GM21825 (cell line): ENCODE data around the gene CNPPD1.
A peak's percentile ranks its signal among the peaks of the same experiment; 100 is the strongest.

Experiments used
- ATAC-seq: cut with Tn5 transposase; IDR thresholded peaks from one replicate; pipeline ENCODE4 v1.9.1; 2021; ENCODE audit warnings: mild to moderate bottlenecking, moderate library complexity; ENCODE audit not compliant: unreplicated experiment

CNPPD1 gene

GRCh38 chr2:219163156-219163555, 13.6 kb downstream of the CNPPD1 start:
- ATAC-seq, result no peak

GRCh38 chr2:219161097-219161496, 15.6 kb downstream of the CNPPD1 start:
- ATAC-seq, result no peak

GRCh38 chr2:219160186-219161017, 16.3 kb downstream of the CNPPD1 start, which contains the start of gene NHEJ1:
Gene NHEJ1, minus strand, starts transcription at chr2:219160815. Its CDS starts 2,453 bp downstream, at chr2:219158362.
- peak; percentile 84 for ATAC-seq

GRCh38 chr2:219159771-219160185, 16.9 kb downstream of the CNPPD1 start:
- ATAC-seq, result no peak

- no peak for ATAC-seq
Observed at GRCh38 chr2:219158586-219158985, 18.1 kb downstream of the CNPPD1 start.

- ATAC-seq, result no peak
Observed at GRCh38 chr2:219158025-219158424, 18.7 kb downstream of the CNPPD1 start.

- ATAC-seq, result no peak
Observed at GRCh38 chr2:219157396-219157795, 19.3 kb downstream of the CNPPD1 start.

GRCh38 chr2:219155054-219155644, 21.6 kb downstream of the CNPPD1 start:
- no peak for ATAC-seq

- ATAC-seq, result no peak
Observed at GRCh38 chr2:219149667-219150066, 27.1 kb downstream of the CNPPD1 start.

GRCh38 chr2:219142329-219142728, 34.4 kb downstream of the CNPPD1 start:
- no peak for ATAC-seq

- no peak for ATAC-seq
Observed at GRCh38 chr2:219140722-219141121, 36.0 kb downstream of the CNPPD1 start.

GRCh38 chr2:219133976-219134375, 42.7 kb downstream of the CNPPD1 start:
- no peak for ATAC-seq

GRCh38 chr2:219131744-219132143, 45.0 kb downstream of the CNPPD1 start:
- no peak for ATAC-seq

- ATAC-seq, result no peak
Observed at GRCh38 chr2:219131327-219131726, 45.4 kb downstream of the CNPPD1 start.

GRCh38 chr2:219129589-219129988, 47.1 kb downstream of the CNPPD1 start:
- no peak for ATAC-seq

- no peak for ATAC-seq
Observed at GRCh38 chr2:219128396-219128795, 48.3 kb downstream of the CNPPD1 start.

- no peak for ATAC-seq
Observed at GRCh38 chr2:219127037-219127635, 49.6 kb downstream of the CNPPD1 start.

- no peak for ATAC-seq
Observed at GRCh38 chr2:219126555-219126954, 50.2 kb downstream of the CNPPD1 start.

- ATAC-seq, result no peak
Observed at GRCh38 chr2:219125886-219126270, 50.8 kb downstream of the CNPPD1 start.

GRCh38 chr2:219125225-219125885, 51.4 kb downstream of the CNPPD1 start:
- no peak for ATAC-seq

GRCh38 chr2:219124381-219125110, 52.2 kb downstream of the CNPPD1 start:
- no peak for ATAC-seq
